Gastroesophageal sphincter (tissue), 4 donors: ENCODE measurements around the gene MYO15B. TPM values are rescaled to one million over a fixed set of nuclear protein-coding genes. Genes with fewer than 3 reads are reported as not detected.

Experiments
- ATAC-seq: fragments of 150-250 bp; one replicate; pipeline ENCODE4 v1.9.1; 2016; ENCODE audit warnings: mild to moderate bottlenecking, moderate library complexity
- H3K27ac ChIP-seq, 4 donors: fragments of 200-600 bp; sonication (generic) in 3 of 4; 1 replicate in 3 of 4; 2 replicates in 1 of 4; pipeline ENCODE4 v1.5.1; 2016 to 2019
- H3K27me3 ChIP-seq: fragments of 200-600 bp; sonication (generic); one replicate; pipeline ENCODE4 v1.5.1; 2019
- H3K36me3 ChIP-seq, 2 donors: fragments of 200-600 bp; sonication (generic); one replicate each; pipeline ENCODE4 v1.5.1; 2019; ENCODE audit warnings: control low read depth in 1 of 2
- H3K4me1 ChIP-seq, 3 donors: fragments of 200-600 bp; sonication (generic); 1 replicate in 2 of 3; 2 replicates in 1 of 3; pipeline ENCODE4 v1.5.1; 2016 to 2019; ENCODE audit warnings: control low read depth in 2 of 3
- H3K4me3 ChIP-seq, 2 donors: fragments of 200-600 bp; sonication (generic); one replicate each; pipeline ENCODE4 v1.5.1; 2019; ENCODE audit warnings: mild to moderate bottlenecking in 1 of 2, moderate library complexity in 1 of 2
- H3K9me3 ChIP-seq, 3 donors: fragments of 200-600 bp; sonication (generic); one replicate each; pipeline ENCODE4 v1.5.1; 2017 to 2019; ENCODE audit warnings: control low read depth in 2 of 3
- CTCF ChIP-seq, 4 experiments: fragments of 200-600 bp in 2 of 4; fragments of 450-650 bp in 2 of 4; sonication (generic) in 1 of 4; IDR thresholded peaks; one replicate each; pipeline ENCODE4 v1.5.1; 2017 to 2019; ENCODE audit warnings: antibody characterized with exemption in 4 of 4, mild to moderate bottlenecking in 2 of 4, moderate library complexity in 2 of 4
- EP300 ChIP-seq: sonication (generic); formaldehyde crosslinking; IDR thresholded peaks from one replicate; pipeline ENCODE4 v1.6.1; 2017; ENCODE audit warnings: antibody characterized with exemption, mild to moderate bottlenecking
- POLR2A ChIP-seq, 2 donors: fragments of 450-650 bp; IDR thresholded peaks; one replicate each; pipeline ENCODE4 v1.6.1; 2017; ENCODE audit warnings: antibody characterized with exemption in 2 of 2, mild to moderate bottlenecking in 2 of 2, moderate library complexity in 1 of 2
- POLR2AphosphoS5 ChIP-seq: sonication (generic); formaldehyde crosslinking; IDR thresholded peaks from one replicate; pipeline ENCODE4 v1.6.1; 2017; ENCODE audit warnings: antibody characterized with exemption
- WGBS, 2 donors: methylation state at CpG; one replicate each; pipeline ENCODE4 v1.1.5; 2018; ENCODE audit warnings: low coverage in 1 of 2; 5-methylcytosine and 5-hydroxymethylcytosine counted together
- total RNA-seq, 4 donors: library from RNA; depleted of rRNA; stranded (reverse); fragments of >200 nt; gene quantifications; one replicate each; pipeline ENCODE4 v1.1.0, GENCODE V29; 2016

Gene MYO15B
- total RNA-seq, 4 donors from 2014 or later, result 10.7 to 76.1 (median 50.8) TPM

- Histone ChIP-seq H3K9me3 (no peaks in the 10 kb centered on the region), H3K4me3 (no peak overlapping the region), H3K36me3 (peaks cover 0 to 63% of the 10 kb centered on the region in 2 donors), H3K4me1 (peaks cover 6 to 30% (median 16%) of the 10 kb centered on the region in 3 donors), H3K27me3 (no peaks in the 10 kb centered on the region), H3K27ac (no peak overlapping the region)
- no peak for ATAC-seq
- TF ChIP-seq CTCF (IDR thresholded peaks at IDR 0.05) (no peak), POLR2AphosphoS5 (no peak), POLR2A (IDR thresholded peaks at IDR 0.05) (no peak), EP300 (no peak)
- WGBS, 2 donors, result 79 to 91% methylated on average over 2 of the region's 3 CpGs
Observed at GRCh38 chr17:75664099-75664549, 76.5 kb downstream of the MYO15B start.

GRCh38 chr17:75665981-75666380 is 78.4 kb downstream of the MYO15B start:
- peaks cover 0 to 63% of the 10 kb centered on the region in 2 donors for H3K36me3 ChIP-seq
- H3K4me1 ChIP-seq, result peaks cover 6 to 46% (median 16%) of the 10 kb centered on the region in 3 donors
- H3K9me3 ChIP-seq, result no peaks in the 10 kb centered on the region
- 77 to 91% methylated on average over 6 of the region's 10 CpGs for WGBS, 2 donors
- peak overlapping the region in 1 of 2 donors; percentile 78 for H3K4me3 ChIP-seq
- no peak for ATAC-seq
- no peaks in the 10 kb centered on the region for H3K27me3 ChIP-seq
- TF ChIP-seq EP300 (no peak), POLR2AphosphoS5 (no peak), POLR2A (IDR thresholded peaks at IDR 0.05) (no peak), CTCF (IDR thresholded peaks at IDR 0.05) (no peak)
- no peak overlapping the region for H3K27ac ChIP-seq

- Histone ChIP-seq H3K4me3 (peak within 1 kb of the TSS; percentile 73 to 78), H3K36me3 (peaks cover 0 to 63% of the 10 kb centered on the region in 2 donors), H3K27me3 (no peaks in the 10 kb centered on the region), H3K27ac (peak within 1 kb of the TSS; percentile 78 to 94 (median 87)), H3K4me1 (peaks cover 6 to 52% (median 16%) of the 10 kb centered on the region in 3 donors), H3K9me3 (no peaks in the 10 kb centered on the region)
- 0 to 1% methylated on average over 21 to 22 of the region's 55 CpGs for WGBS, 2 donors
- no peak for TF ChIP-seq CTCF (IDR thresholded peaks at IDR 0.05)
- TF ChIP-seq POLR2AphosphoS5, result peak; percentile 86
- no peak for TF ChIP-seq EP300
- TF ChIP-seq POLR2A (IDR thresholded peaks at IDR 0.05), result peak; percentile 64 to 75
- peak; percentile 100 for ATAC-seq
Observed at GRCh38 chr17:75666959-75667790, 79.6 kb downstream of the MYO15B start, which contains the start of the genes RECQL5 and SAP30BP. TSS of gene RECQL5 (minus strand) at chr17:75667154. CDS start at chr17:75666557, 597 bp downstream. TSS of gene SAP30BP (plus strand) at chr17:75667338. CDS start at chr17:75667373, 35 bp downstream.

- Histone ChIP-seq H3K27ac (peak overlapping the region; percentile 78 to 94 (median 87)), H3K4me1 (peaks cover 6 to 52% (median 16%) of the 10 kb centered on the region in 3 donors), H3K4me3 (peak overlapping the region; percentile 73 to 78), H3K27me3 (no peaks in the 10 kb centered on the region), H3K36me3 (peaks cover 0 to 63% of the 10 kb centered on the region in 2 donors), H3K9me3 (no peaks in the 10 kb centered on the region)
- no peak for ATAC-seq
- TF ChIP-seq POLR2AphosphoS5 (no peak), EP300 (no peak), POLR2A (IDR thresholded peaks at IDR 0.05) (no peak), CTCF (IDR thresholded peaks at IDR 0.05) (no peak)
- WGBS, 2 donors, result 4 to 5% methylated on average over 4 of the region's 4 CpGs
Observed at GRCh38 chr17:75667825-75668224, 80.2 kb downstream of the MYO15B start.
